Epithelial cell of esophagus (primary cell): ENCODE results near the gene HTR3C.

ENCODE experiments used
- DNase-seq: peaks from one replicate; pipeline ENCODE4 v3.0.0; 2010; ENCODE audit warnings: low read depth
- H3K4me3 ChIP-seq: 2 replicates; pipeline ENCODE4 v1.5.1; 2011; ENCODE audit warnings: mild to moderate bottlenecking, low read length, control low read depth
- TF ChIP-seq, protein P1 (sequence below): IDR thresholded peaks from 2 replicates; pipeline ENCODE4 v1.5.1; 2011; ENCODE audit warnings: low read depth, mild to moderate bottlenecking, low read length, control low read depth, inconsistent platforms; ENCODE audit not compliant: insufficient read depth; ENCODE audit errors: missing control alignments

The HTR3C gene

DNA sequence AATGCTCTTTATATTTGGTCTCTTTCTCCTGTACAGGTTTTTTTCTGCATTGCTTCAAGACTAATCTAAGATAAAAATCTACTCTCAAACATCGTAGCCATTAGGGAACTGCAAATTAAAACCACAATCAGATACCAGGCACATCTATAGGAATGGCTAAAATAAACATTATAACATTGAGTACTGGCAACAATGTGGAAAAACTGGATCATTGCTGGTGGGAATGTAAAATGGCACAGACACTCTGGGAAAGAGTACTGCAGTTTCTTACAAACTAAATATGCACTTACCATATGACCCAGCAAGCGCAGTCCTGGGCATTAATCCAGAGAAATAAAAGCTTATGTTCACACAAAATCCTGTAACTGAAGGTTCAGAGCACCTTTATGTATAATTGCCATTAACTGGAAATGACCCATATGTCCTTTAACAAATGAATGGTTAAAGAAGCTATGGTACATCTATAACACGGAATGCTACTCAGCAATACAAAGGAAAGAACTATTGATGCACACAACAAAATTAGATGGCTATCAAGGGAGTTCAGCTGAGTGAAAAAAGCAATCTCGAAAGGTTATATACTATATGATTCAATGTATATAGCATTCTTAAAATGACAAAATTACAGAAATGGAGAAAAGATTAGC is 41.5 kb upstream of the HTR3C start:
- DNase-seq, result no peak
- TF ChIP-seq, protein P1, sequence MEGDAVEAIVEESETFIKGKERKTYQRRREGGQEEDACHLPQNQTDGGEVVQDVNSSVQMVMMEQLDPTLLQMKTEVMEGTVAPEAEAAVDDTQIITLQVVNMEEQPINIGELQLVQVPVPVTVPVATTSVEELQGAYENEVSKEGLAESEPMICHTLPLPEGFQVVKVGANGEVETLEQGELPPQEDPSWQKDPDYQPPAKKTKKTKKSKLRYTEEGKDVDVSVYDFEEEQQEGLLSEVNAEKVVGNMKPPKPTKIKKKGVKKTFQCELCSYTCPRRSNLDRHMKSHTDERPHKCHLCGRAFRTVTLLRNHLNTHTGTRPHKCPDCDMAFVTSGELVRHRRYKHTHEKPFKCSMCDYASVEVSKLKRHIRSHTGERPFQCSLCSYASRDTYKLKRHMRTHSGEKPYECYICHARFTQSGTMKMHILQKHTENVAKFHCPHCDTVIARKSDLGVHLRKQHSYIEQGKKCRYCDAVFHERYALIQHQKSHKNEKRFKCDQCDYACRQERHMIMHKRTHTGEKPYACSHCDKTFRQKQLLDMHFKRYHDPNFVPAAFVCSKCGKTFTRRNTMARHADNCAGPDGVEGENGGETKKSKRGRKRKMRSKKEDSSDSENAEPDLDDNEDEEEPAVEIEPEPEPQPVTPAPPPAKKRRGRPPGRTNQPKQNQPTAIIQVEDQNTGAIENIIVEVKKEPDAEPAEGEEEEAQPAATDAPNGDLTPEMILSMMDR, result no peak
- H3K4me3 ChIP-seq, result no peak overlapping the region

DNA sequence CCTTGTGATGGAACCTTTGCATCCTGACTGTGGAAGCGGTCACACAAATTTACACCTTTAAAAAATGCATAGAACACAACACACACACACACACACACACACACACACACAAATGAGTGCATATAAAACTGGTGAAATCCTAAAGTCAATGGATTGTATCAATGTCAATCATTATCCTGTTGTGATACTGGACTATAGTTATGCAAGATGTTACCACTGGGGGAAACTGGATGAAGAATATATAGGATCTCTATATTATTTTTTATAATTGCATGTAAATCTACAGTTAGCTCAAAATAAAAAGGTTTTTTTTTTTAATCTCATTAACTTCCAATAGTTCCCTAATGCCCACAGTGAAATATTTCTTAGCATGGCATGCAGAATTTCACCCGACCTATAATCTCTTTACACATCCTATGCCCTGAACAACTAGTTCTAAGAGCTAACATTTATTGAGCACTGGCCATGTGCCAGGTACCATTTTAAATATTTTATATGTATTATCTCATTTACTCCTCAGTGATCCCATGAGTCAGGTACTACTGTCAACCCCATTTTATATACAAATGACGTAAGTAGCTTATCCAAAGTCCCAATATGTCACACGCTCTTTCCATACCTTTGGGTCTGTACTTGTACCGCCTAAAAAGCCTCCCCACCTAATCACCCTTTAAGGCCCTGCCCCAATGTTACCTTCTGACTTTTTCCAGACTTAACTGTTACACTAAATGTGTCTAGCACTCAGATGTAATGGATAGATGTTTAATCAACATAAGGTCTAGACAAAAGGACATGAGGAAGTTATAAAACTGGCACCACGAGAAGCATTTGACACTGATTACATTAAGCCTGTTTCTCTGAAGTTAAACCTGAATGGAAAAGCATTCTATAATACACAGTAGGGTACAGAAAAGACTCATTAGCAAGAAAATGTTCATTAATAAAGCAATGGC is 40.6 kb upstream of the HTR3C start:
- DNase-seq, result no peak
- TF ChIP-seq, protein P1, result no peak
- no peak overlapping the region for H3K4me3 ChIP-seq

DNA sequence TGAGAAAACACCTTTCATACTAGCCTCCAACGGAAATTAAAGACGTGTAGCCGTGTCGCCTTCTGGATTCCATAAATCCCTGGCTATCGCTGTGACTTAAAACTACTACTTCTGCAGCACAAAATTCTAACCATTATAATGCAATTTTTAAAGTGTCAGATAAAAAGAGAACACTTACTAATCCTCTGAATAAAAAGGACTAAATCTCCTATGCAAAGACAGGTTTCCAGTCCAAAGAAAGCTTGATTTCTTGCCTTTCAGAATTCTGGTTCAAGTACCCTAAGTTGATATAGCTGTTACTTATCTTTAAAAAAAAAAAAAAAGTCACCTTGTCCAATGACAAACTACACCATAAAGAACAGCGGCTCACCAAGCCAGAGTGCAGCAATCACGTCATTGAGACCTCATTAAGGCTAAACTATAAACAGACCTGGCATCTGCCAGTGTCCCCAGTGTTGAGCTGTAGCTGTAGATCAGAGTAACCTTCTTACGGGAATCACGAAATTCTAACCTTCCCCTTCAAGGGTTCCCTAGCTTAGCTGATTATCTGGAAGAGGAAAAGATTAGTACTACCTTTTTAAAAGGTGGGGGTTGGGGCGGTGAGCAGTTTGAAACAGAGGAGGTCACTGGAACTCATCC is 37.3 kb upstream of the HTR3C start:
- H3K4me3 ChIP-seq, result peak overlapping the region; percentile 99
- DNase-seq, result no peak
- TF ChIP-seq, protein P1, result no peak

DNA sequence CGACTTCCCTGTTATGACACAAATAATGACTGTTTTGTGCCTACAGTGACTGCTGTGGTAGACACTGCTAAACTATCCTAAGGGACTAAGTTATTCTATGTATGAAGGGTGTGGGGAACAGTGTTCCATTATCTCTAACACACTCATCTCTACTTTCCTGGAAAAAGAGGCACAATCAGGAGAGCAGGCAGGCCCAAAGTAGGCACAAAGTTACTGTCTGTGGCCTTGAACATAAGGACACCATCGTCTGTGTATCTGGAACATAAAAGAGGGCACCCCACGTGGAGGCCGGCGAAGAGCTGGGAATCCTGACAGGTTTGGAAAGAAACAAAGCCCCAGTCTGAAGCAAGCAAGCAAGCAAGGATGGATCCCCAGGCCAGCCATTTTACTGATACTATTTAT is 36.7 kb upstream of the HTR3C start:
- TF ChIP-seq, protein P1, result no peak
- peak overlapping the region; percentile 99 for H3K4me3 ChIP-seq
- no peak for DNase-seq

DNA sequence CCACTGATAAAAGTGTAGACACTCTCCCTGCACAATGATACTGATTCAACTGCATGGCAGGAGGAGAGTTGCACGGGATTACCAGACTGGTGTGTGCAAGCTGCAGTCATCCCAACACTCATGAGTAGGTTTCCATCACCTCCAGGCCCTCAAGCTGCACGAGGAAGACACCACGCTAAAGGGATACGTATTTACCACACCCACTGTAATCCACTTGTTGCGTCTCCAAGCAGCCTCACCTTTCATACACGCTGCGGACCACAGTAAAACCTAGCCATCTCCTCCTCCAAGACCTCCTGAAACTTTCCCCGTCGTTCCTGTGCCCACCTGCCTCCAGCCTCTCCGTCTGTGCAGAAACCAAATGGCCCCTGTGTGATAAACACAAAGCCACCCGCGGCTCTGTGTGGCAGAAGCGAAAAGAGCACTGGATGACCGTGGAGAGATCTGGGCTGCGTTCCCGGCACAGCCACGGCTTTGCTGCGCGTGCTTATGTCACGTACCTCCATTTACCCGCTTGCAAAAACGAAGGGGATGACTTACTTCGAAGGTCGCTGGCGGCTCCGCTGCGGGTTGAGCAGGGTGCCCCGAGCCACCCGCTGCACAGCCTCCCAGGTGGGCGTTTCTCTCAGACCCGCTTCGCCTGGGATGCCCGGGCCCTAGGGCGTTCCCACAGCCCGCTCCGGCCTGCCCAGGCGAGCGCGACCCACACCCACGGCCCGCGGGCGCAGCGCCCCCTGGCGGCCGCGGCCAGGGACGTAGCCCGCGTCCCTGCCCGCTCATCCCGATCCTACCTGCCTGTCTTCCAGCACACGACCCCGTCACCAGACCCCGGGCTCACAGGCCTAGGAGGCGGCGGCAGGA is 35.8 kb upstream of the HTR3C start:
- DNase-seq, result peak; percentile 66
- TF ChIP-seq, protein P1, result peak; percentile 40
- H3K4me3 ChIP-seq, result peak overlapping the region; percentile 99
